H1 (cell line): ENCODE results near the gene UBE2E2.

Experiments used
- CBX8 ChIP-seq: fragments of 300-800, 300-1000 bp; sonication (generic); IDR thresholded peaks from 2 replicates; pipeline ENCODE4 v1.7.1; 2016; ENCODE audit warnings: low read depth, low read length, borderline replicate concordance
- HDAC2 ChIP-seq, 2 experiments: fragments of 300-600 bp in 1 of 2; sonication (generic) in 1 of 2; IDR thresholded peaks; 2 replicates each; pipeline ENCODE4 v1.6.1; 2011 to 2012; ENCODE audit warnings: low read depth in 2 of 2, low read length in 2 of 2, mild to moderate bottlenecking in 2 of 2, moderate library complexity in 2 of 2, borderline replicate concordance in 1 of 2, inconsistent platforms in 1 of 2
- JUND ChIP-seq: IDR thresholded peaks from 2 replicates; pipeline ENCODE4 v1.6.1; 2011; ENCODE audit warnings: mild to moderate bottlenecking, improper control_type of control experiment, low read length
- MAX ChIP-seq: IDR thresholded peaks from 2 replicates; pipeline ENCODE4 v1.6.1; 2012; ENCODE audit warnings: inconsistent platforms
- POLR2A ChIP-seq, 2 experiments: IDR thresholded peaks; 1 replicate in 1 of 2; 2 replicates in 1 of 2; pipeline ENCODE4 v1.6.1; 2011; ENCODE audit warnings: low read depth in 2 of 2, low read length in 2 of 2, mild to moderate bottlenecking in 2 of 2; ENCODE audit errors: control extremely low read depth in 1 of 2
- RAD21 ChIP-seq, 2 experiments: IDR thresholded peaks in 1 of 2; conservative IDR thresholded peaks in 1 of 2; 2 replicates each; pipeline ENCODE4 v1.6.1; 2011; ENCODE audit warnings: low read depth in 2 of 2, low read length in 2 of 2, improper control_type of control experiment in 1 of 2, inconsistent platforms in 1 of 2, mild to moderate bottlenecking in 1 of 2, moderate library complexity in 1 of 2
- SIRT6 ChIP-seq: IDR thresholded peaks from one replicate; pipeline ENCODE4 v1.7.1; 2012; ENCODE audit warnings: low read length, inconsistent platforms
- SP1 ChIP-seq: IDR thresholded peaks from 2 replicates; pipeline ENCODE4 v1.6.1; 2011; ENCODE audit warnings: low read depth, low read length
- TBP ChIP-seq: IDR thresholded peaks from 2 replicates; pipeline ENCODE4 v1.6.1; 2011; ENCODE audit warnings: low read depth, low read length, improper control_type of control experiment
- YY1 ChIP-seq: IDR thresholded peaks from 2 replicates; pipeline ENCODE4 v1.6.1; 2011; ENCODE audit warnings: low read depth, mild to moderate bottlenecking, low read length
- TF ChIP-seq, protein P1 (sequence below), 3 experiments: IDR thresholded peaks; 1 replicate in 2 of 3; 2 replicates in 1 of 3; pipeline versions ENCODE4 v1.5.1 to v1.6.1; 2011; ENCODE audit warnings: low read length in 3 of 3, mild to moderate bottlenecking in 3 of 3, inconsistent platforms in 2 of 3, low read depth in 1 of 3, moderate library complexity in 1 of 3; ENCODE audit not compliant: insufficient read depth in 1 of 3; ENCODE audit errors: control extremely low read depth in 1 of 3

GRCh38 chr3:23170291-23170690, 32.8 kb upstream of the UBE2E2 start:
- TF ChIP-seq HDAC2 (IDR thresholded peaks at IDR 0.05; ENCODE audit: borderline replicate concordance in 1 of 2, low read depth in 2 of 2, low read length in 2 of 2) (no peak), SP1 (no peak), RAD21 (IDR thresholded peaks at IDR 0.05 in 1 of 2, conservative IDR thresholded peaks at IDR 0.05 in 1 of 2; ENCODE audit: low read depth in 2 of 2, low read length in 2 of 2) (no peak), TBP (no peak), POLR2A (IDR thresholded peaks at IDR 0.05; ENCODE audit: control extremely low read depth in 1 of 2, low read depth in 2 of 2, low read length in 2 of 2) (no peak), YY1 (no peak), JUND (no peak), SIRT6 (no peak), MAX (no peak), CBX8 (no peak)
- TF ChIP-seq, protein P1, sequence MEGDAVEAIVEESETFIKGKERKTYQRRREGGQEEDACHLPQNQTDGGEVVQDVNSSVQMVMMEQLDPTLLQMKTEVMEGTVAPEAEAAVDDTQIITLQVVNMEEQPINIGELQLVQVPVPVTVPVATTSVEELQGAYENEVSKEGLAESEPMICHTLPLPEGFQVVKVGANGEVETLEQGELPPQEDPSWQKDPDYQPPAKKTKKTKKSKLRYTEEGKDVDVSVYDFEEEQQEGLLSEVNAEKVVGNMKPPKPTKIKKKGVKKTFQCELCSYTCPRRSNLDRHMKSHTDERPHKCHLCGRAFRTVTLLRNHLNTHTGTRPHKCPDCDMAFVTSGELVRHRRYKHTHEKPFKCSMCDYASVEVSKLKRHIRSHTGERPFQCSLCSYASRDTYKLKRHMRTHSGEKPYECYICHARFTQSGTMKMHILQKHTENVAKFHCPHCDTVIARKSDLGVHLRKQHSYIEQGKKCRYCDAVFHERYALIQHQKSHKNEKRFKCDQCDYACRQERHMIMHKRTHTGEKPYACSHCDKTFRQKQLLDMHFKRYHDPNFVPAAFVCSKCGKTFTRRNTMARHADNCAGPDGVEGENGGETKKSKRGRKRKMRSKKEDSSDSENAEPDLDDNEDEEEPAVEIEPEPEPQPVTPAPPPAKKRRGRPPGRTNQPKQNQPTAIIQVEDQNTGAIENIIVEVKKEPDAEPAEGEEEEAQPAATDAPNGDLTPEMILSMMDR (IDR thresholded peaks at IDR 0.05; ENCODE audit: control extremely low read depth in 1 of 3, insufficient read depth in 1 of 3, low read depth in 1 of 3, low read length in 3 of 3) = no peak
